Natural killer cell treated with Interleukin-12 subunit alpha and Interleukin-12 subunit beta and Interleukin-15 and Interleukin-18, amount 100 ng/mL, for 72 hours (primary cell): Measurements from ENCODE around the gene MATCAP1. TPM values are rescaled to one million over a fixed set of nuclear protein-coding genes. Genes with fewer than 3 reads are reported as not detected.

ENCODE experiments used
- ATAC-seq, 2 donors: fragments of 150-1000 bp; cut with Tn5 transposase in 1 of 2; sonication (Bioruptor Pico), chemical (Tn5 transposase) in 1 of 2; 2 replicates each; pipeline ENCODE4 v1.10.0; 2021
- DNase-seq: peaks from one replicate; pipeline ENCODE4 v3.0.0; 2022; ENCODE audit warnings: low spot score
- H3K27ac Mint-ChIP-seq, 2 donors: 1 replicate in 1 of 2; 2 replicates in 1 of 2; pipeline ENCODE4 v1.8.0; 2022; ENCODE audit warnings: mixed read lengths in 2 of 2, mild to moderate bottlenecking in 1 of 2, moderate library complexity in 1 of 2
- H3K27me3 Mint-ChIP-seq, 2 donors: 1 replicate in 1 of 2; 2 replicates in 1 of 2; pipeline ENCODE4 v1.8.0; 2022; ENCODE audit warnings: mixed read lengths in 2 of 2
- H3K36me3 Mint-ChIP-seq: one replicate; pipeline ENCODE4 v1.8.0; 2022; ENCODE audit warnings: mixed read lengths
- H3K4me1 Mint-ChIP-seq, 2 donors: 1 replicate in 1 of 2; 2 replicates in 1 of 2; pipeline ENCODE4 v1.8.0; 2022; ENCODE audit warnings: low read depth in 2 of 2, mixed read lengths in 2 of 2, mild to moderate bottlenecking in 1 of 2
- H3K4me3 Mint-ChIP-seq: one replicate; pipeline ENCODE4 v1.8.0; 2022; ENCODE audit warnings: mixed read lengths
- H3K9me3 Mint-ChIP-seq: 2 replicates; pipeline ENCODE4 v1.8.0; 2022; ENCODE audit warnings: mixed read lengths
- total RNA-seq, 2 donors: library from RNA; stranded (reverse); gene quantifications; one replicate each; pipeline ENCODE4 v1.2.3, GENCODE V29; 2022

The MATCAP1 gene
- total RNA-seq, 2 donors from 2014 or later = 33.2 to 33.8 TPM

- H3K27ac Mint-ChIP-seq = no peak overlapping the region
- ATAC-seq (no peak), DNase-seq (no peak)
- H3K4me3 Mint-ChIP-seq = no peak overlapping the region
- H3K4me1 Mint-ChIP-seq = peaks cover 17 to 21% of the 10 kb centered on the region in 2 donors
- peaks cover 7 to 9% of the 10 kb centered on the region in 2 donors for H3K27me3 Mint-ChIP-seq
- H3K9me3 Mint-ChIP-seq = no peaks in the 10 kb centered on the region
- no peaks in the 10 kb centered on the region for H3K36me3 Mint-ChIP-seq
Measured at GRCh38 chr16:67180166-67180565, 3.6 kb downstream of the MATCAP1 start.

- DNase-seq (no peak), ATAC-seq (no peak)
- peaks cover 15 to 19% of the 10 kb centered on the region in 2 donors for H3K4me1 Mint-ChIP-seq
- H3K27me3 Mint-ChIP-seq = peaks cover 7 to 9% of the 10 kb centered on the region in 2 donors
- H3K4me3 Mint-ChIP-seq = no peak overlapping the region
- no peak overlapping the region for H3K27ac Mint-ChIP-seq
- no peaks in the 10 kb centered on the region for H3K9me3 Mint-ChIP-seq
- H3K36me3 Mint-ChIP-seq = no peaks in the 10 kb centered on the region
Measured at GRCh38 chr16:67179421-67180080, 4.2 kb downstream of the MATCAP1 start.

GRCh38 chr16:67177743-67178699 lies 5.7 kb downstream of the MATCAP1 start:
- peaks cover 25 to 30% of the 10 kb centered on the region in 2 donors for H3K4me1 Mint-ChIP-seq
- DNase-seq (no peak), ATAC-seq (peak; percentile 39 to 43)
- H3K36me3 Mint-ChIP-seq = no peaks in the 10 kb centered on the region
- H3K27me3 Mint-ChIP-seq = peaks cover 7 to 14% of the 10 kb centered on the region in 2 donors
- H3K4me3 Mint-ChIP-seq = peak overlapping the region; percentile 44
- H3K27ac Mint-ChIP-seq = no peak overlapping the region
- no peaks in the 10 kb centered on the region for H3K9me3 Mint-ChIP-seq

GRCh38 chr16:67176662-67177061 lies 7.1 kb downstream of the MATCAP1 start:
- Mint-ChIP-seq H3K27ac (no peak overlapping the region), H3K9me3 (no peaks in the 10 kb centered on the region), H3K4me1 (peaks cover 32 to 34% of the 10 kb centered on the region in 2 donors), H3K36me3 (no peaks in the 10 kb centered on the region), H3K4me3 (no peak overlapping the region), H3K27me3 (peaks cover 12 to 18% of the 10 kb centered on the region in 2 donors)
- no peak for DNase-seq
- no peak for ATAC-seq

GRCh38 chr16:67174706-67175231 lies 9.0 kb downstream of the MATCAP1 start:
- Mint-ChIP-seq H3K27ac (no peak overlapping the region), H3K36me3 (no peaks in the 10 kb centered on the region), H3K4me3 (no peak overlapping the region), H3K9me3 (no peaks in the 10 kb centered on the region), H3K4me1 (peaks cover 47 to 49% of the 10 kb centered on the region in 2 donors), H3K27me3 (peaks cover 27 to 29% of the 10 kb centered on the region in 2 donors)
- no peak for DNase-seq
- ATAC-seq = no peak

- peak; percentile 88 for DNase-seq
- Mint-ChIP-seq H3K36me3 (no peaks in the 10 kb centered on the region), H3K27ac (peak overlapping the region; percentile 57 to 81), H3K9me3 (no peaks in the 10 kb centered on the region), H3K27me3 (peaks cover 28 to 29% of the 10 kb centered on the region in 2 donors), H3K4me3 (peak overlapping the region; percentile 85), H3K4me1 (peaks cover 47 to 51% of the 10 kb centered on the region in 2 donors)
- ATAC-seq = peak; percentile 83 to 84
Measured at GRCh38 chr16:67173808-67174705, 9.7 kb downstream of the MATCAP1 start.

GRCh38 chr16:67173323-67173722 lies 10.4 kb downstream of the MATCAP1 start:
- Mint-ChIP-seq H3K27me3 (peaks cover 31 to 32% of the 10 kb centered on the region in 2 donors), H3K9me3 (no peaks in the 10 kb centered on the region)
- ATAC-seq = no peak

GRCh38 chr16:67170949-67171649 lies 12.7 kb downstream of the MATCAP1 start:
- H3K27ac Mint-ChIP-seq = peak overlapping the region; percentile 37 to 69
- peaks cover 32 to 40% of the 10 kb centered on the region in 2 donors for H3K4me1 Mint-ChIP-seq
- H3K36me3 Mint-ChIP-seq = no peaks in the 10 kb centered on the region
- ATAC-seq = no peak
- peak overlapping the region; percentile 85 for H3K4me3 Mint-ChIP-seq
- H3K9me3 Mint-ChIP-seq = no peaks in the 10 kb centered on the region
- no peak for DNase-seq
- peaks cover 28 to 38% of the 10 kb centered on the region in 2 donors for H3K27me3 Mint-ChIP-seq

More at GRCh38 chr16:67173323-67173722, 10.4 kb downstream of the MATCAP1 start:
- peak overlapping the region; percentile 85 for H3K4me3 Mint-ChIP-seq
- peak overlapping the region; percentile 57 to 81 for H3K27ac Mint-ChIP-seq
- no peak for DNase-seq
- H3K4me1 Mint-ChIP-seq = peaks cover 41 to 45% of the 10 kb centered on the region in 2 donors
- H3K36me3 Mint-ChIP-seq = no peaks in the 10 kb centered on the region

- Mint-ChIP-seq H3K27ac (peak within 1 kb of the TSS; percentile 69 to 89), H3K9me3 (no peaks in the 10 kb centered on the region), H3K36me3 (no peaks in the 10 kb centered on the region), H3K27me3 (peaks cover 28 to 38% of the 10 kb centered on the region in 2 donors), H3K4me3 (peak within 1 kb of the TSS; percentile 85), H3K4me1 (peaks cover 32 to 41% of the 10 kb centered on the region in 2 donors)
- peak; percentile 54 to 80 for ATAC-seq
- peak; percentile 84 for DNase-seq
Measured at GRCh38 chr16:67170168-67170948, 13.4 kb downstream of the MATCAP1 start, which contains the start of gene NOL3. Gene NOL3, plus strand, starts transcription at chr16:67170538.

- H3K27ac Mint-ChIP-seq = peak overlapping the region; percentile 55 to 89
- H3K4me3 Mint-ChIP-seq = peak overlapping the region; percentile 85
- no peaks in the 10 kb centered on the region for H3K36me3 Mint-ChIP-seq
- H3K27me3 Mint-ChIP-seq = peaks cover 33 to 38% of the 10 kb centered on the region in 2 donors
- H3K4me1 Mint-ChIP-seq = peaks cover 32 to 44% of the 10 kb centered on the region in 2 donors
- H3K9me3 Mint-ChIP-seq = no peaks in the 10 kb centered on the region
- no peak for ATAC-seq
- no peak for DNase-seq
Measured at GRCh38 chr16:67169642-67170167, 14.1 kb downstream of the MATCAP1 start.

- Mint-ChIP-seq H3K27me3 (peaks cover 33 to 38% of the 10 kb centered on the region in 2 donors), H3K27ac (no peak overlapping the region), H3K4me1 (peaks cover 32 to 46% of the 10 kb centered on the region in 2 donors), H3K36me3 (no peaks in the 10 kb centered on the region), H3K9me3 (no peaks in the 10 kb centered on the region), H3K4me3 (no peak overlapping the region)
- DNase-seq (no peak), ATAC-seq (no peak)
Measured at GRCh38 chr16:67169011-67169451, 14.7 kb downstream of the MATCAP1 start.
